Hepatic stellate cell (primary cell): ENCODE measurements around the gene ZNF536.
"Not testable (repeated sequence)": the region's sequence is repeated elsewhere in the genome, so short reads cannot be mapped to it uniquely, and the experiment has no call there.

ENCODE experiments used
- DNase-seq: peaks from one replicate; pipeline ENCODE4 v3.0.0; 2011; ENCODE audit warnings: low spot score

The ZNF536 gene

GRCh38 chr19:30446850-30447552 is 74.8 kb downstream of the ZNF536 start:
- no peak for DNase-seq

- no peak for DNase-seq
These were observed 75.3 kb downstream of the ZNF536 start for GRCh38 chr19:30447553-30447870.

GRCh38 chr19:30448386-30449077 is 76.3 kb downstream of the ZNF536 start:
- DNase-seq = no peak

- DNase-seq = no peak
These were observed 77.0 kb downstream of the ZNF536 start for GRCh38 chr19:30449078-30449590.

- no peak for DNase-seq
These were observed 77.5 kb downstream of the ZNF536 start for GRCh38 chr19:30449673-30450072.

GRCh38 chr19:30450100-30450499 is 77.9 kb downstream of the ZNF536 start:
- DNase-seq = no peak

- DNase-seq = no peak
These were observed 78.7 kb downstream of the ZNF536 start for GRCh38 chr19:30450835-30451321.

- no peak for DNase-seq
These were observed 80.7 kb downstream of the ZNF536 start for GRCh38 chr19:30452931-30453330.

GRCh38 chr19:30453743-30454142 is 81.6 kb downstream of the ZNF536 start:
- no peak for DNase-seq

- no peak for DNase-seq
These were observed 83.7 kb downstream of the ZNF536 start for GRCh38 chr19:30455881-30456280.

- no peak for DNase-seq
These were observed 85.3 kb downstream of the ZNF536 start for GRCh38 chr19:30457484-30457883.

GRCh38 chr19:30459859-30460258 is 87.7 kb downstream of the ZNF536 start:
- no peak for DNase-seq

GRCh38 chr19:30464162-30464561 is 92.0 kb downstream of the ZNF536 start:
- DNase-seq = no peak

GRCh38 chr19:30466598-30466997 is 94.4 kb downstream of the ZNF536 start:
- not testable (repeated sequence) for DNase-seq

- DNase-seq = no peak
These were observed 95.1 kb downstream of the ZNF536 start for GRCh38 chr19:30467239-30467638.

GRCh38 chr19:30469774-30470173 is 97.6 kb downstream of the ZNF536 start:
- DNase-seq = no peak

GRCh38 chr19:30471441-30471840 is 99.3 kb downstream of the ZNF536 start:
- no peak for DNase-seq

- DNase-seq = no peak
These were observed 101.2 kb downstream of the ZNF536 start for GRCh38 chr19:30473334-30473867.

- no peak for DNase-seq
These were observed 104.8 kb downstream of the ZNF536 start for GRCh38 chr19:30476997-30477396.

- DNase-seq = no peak
These were observed 107.0 kb downstream of the ZNF536 start for GRCh38 chr19:30479231-30479630.

GRCh38 chr19:30480097-30480496 is 107.9 kb downstream of the ZNF536 start:
- DNase-seq = no peak

GRCh38 chr19:30481063-30481462 is 108.9 kb downstream of the ZNF536 start:
- no peak for DNase-seq

- DNase-seq = no peak
These were observed 109.6 kb downstream of the ZNF536 start for GRCh38 chr19:30481823-30482222.
